GM12801 (cell line): ENCODE measurements around the gene EFCAB8.

Experiments
- TF ChIP-seq, protein P1 (sequence below): IDR thresholded peaks from one replicate; pipeline ENCODE4 v1.5.1; 2011; ENCODE audit warnings: control low read depth; ENCODE audit not compliant: insufficient read length; ENCODE audit errors: extremely low read depth

Gene EFCAB8

DNA sequence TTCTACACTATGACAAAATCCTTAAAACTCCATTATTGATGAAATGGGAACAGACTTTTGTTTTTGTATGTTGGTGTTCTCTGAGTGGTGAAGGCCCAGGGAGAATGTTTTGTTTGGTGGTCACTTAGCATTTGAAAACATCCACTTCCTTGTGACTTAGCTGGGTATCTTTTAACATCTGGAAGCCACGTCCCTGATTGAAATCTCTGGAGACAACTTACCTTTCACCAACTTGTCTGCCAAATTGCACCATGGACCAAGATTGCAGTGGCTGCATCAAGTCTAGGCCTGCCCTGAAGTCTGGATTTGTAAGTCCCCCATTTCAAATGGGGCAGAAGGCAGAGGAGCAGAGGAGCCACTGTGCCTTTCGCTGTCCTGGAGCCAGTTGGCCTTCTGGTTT, 534 bp upstream of the EFCAB8 start:
- TF ChIP-seq, protein P1, sequence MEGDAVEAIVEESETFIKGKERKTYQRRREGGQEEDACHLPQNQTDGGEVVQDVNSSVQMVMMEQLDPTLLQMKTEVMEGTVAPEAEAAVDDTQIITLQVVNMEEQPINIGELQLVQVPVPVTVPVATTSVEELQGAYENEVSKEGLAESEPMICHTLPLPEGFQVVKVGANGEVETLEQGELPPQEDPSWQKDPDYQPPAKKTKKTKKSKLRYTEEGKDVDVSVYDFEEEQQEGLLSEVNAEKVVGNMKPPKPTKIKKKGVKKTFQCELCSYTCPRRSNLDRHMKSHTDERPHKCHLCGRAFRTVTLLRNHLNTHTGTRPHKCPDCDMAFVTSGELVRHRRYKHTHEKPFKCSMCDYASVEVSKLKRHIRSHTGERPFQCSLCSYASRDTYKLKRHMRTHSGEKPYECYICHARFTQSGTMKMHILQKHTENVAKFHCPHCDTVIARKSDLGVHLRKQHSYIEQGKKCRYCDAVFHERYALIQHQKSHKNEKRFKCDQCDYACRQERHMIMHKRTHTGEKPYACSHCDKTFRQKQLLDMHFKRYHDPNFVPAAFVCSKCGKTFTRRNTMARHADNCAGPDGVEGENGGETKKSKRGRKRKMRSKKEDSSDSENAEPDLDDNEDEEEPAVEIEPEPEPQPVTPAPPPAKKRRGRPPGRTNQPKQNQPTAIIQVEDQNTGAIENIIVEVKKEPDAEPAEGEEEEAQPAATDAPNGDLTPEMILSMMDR: no peak

DNA sequence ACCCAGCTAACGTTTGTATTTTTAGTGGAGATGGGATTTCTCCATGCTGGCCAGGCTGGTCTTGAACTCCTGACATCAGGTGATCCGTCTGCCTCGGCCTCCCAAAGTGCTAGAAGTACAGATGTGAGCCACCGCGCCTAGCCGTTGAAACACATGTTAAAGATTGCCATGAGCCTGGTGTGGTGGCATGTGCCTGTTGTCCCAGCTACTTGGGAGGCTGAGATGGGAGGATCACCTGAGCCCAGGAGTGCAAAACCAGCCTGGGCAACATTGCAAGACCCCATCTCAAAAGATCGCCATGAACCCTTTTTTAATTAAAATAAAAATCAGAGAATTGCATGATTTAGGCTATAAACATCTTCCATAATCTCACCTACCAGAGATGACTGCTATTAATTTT, 2.7 kb downstream of the EFCAB8 start:
- TF ChIP-seq, protein P1: no peak

DNA sequence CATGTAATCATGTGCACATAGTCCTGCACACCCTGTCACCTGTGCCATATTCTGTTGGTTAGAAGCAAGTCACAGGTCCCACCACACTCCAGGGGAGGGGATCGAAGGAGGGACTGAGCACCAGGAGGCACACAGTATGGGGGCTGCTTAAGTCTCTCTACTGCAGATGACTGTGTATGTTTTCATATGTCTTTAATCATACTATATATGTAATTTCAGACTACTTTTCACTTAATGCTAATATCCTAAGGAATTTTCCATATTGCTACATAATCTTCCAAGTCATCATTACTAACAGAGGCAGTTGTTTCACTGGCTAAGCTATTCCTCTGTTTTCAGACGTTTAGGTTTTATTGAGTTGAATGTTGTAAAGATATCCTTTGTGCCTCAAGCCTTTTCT, 10.8 kb downstream of the EFCAB8 start:
- TF ChIP-seq, protein P1: no peak

DNA sequence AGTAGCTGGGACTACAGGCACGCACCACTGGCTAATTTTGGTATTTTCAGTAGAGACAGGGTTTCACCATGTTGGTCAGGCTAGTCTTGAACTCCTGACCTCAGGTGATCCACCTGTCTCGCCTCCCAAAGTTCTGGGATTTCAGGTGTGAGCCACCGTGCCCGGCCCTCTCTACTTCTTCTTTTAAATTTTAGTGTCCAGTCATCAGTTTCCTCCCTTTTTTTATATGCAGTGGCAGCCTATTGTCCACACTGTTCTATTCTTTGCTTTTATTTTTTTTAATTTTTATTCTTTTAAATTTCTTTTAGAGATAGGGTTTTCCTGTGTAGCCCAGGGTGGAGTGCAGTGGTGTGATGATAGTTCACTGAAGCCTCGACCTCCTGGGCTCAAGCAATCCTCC, 12.3 kb downstream of the EFCAB8 start:
- TF ChIP-seq, protein P1: no peak

DNA sequence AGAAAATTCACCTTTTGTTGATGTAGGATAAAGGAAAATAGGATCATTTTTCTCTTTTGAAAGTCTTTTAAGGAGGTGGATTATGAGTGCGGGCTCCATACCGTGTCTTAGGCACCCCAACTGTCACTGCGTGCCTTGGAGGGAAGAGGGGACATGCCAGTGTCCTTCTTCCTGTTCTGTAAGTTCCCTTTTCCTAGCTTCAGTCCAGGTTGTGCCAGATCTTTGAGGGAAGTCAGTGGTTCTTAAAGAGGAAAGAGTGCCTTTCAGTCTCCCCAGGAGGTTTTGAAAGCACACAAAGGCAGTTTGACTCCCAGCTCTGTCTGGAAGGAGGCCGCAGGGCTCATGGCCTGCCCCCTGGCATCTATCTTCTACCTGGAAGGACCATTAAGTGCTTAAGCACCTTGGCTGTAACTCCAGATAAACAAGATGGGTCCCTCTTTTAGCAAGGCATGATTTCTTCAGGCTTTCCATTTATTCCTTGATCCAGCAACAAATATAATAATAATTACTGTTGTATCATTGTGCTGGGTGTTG, 13.0 kb downstream of the EFCAB8 start:
- TF ChIP-seq, protein P1: no peak

DNA sequence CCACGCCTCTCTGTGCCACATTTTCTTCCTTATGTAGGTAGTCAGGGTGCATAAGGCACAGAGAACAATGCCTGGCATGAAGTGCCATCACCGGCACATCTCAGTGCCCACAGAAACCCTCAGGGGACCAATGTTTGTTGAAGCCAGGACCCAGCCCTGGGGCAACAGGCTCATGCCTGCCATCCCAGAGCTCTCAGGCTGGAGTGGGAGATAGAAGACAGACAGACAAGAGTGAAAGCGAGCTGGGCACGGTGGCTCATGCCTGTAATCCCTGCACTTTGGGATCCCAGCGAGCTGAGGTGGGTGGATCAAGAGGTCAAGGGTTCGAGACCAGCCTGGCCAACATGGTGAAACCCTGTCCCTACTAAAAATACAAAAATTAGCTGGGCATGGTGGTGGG, 13.5 kb downstream of the EFCAB8 start:
- TF ChIP-seq, protein P1: no peak

DNA sequence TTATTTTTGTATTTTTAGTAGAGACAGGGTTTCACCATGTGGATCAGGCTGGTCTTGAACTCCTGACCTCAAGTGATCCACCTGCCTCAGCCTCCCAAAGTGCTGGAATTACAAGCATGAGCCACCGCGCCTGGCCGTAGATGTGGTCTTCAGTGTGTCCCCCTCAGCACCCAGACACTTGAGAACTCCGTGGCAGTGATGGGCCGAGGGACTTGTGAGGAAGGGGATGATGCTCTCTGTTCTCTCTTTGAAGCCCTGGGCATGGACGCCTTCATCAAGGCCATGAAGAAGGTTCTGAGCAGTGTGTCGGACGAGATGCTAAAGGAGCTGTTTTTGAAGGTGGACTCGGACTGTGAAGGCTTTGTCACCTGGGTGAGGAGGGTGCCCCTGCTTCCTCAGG, 16.9 kb downstream of the EFCAB8 start:
- TF ChIP-seq, protein P1: no peak

DNA sequence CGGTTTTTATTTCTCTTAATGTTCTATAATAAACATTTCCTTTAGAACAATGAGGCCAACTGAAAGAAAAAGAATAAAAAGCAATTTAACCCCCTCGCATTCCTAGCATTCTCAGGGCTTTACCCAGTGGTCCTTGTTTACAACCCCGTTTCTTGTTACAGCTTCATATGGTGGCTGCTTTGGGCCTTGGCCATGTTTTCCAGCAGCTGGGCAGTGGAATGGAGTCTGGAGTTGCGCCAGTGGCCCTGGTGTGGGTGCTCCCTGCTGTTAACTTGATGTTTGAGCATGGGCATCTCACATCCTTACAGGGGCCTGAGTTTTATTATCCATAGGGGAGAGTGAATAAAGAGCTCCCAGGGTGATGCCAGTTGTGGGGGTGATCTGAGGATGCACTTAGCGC, 18.8 kb downstream of the EFCAB8 start:
- TF ChIP-seq, protein P1: no peak
